ENCODE results near the gene PDIA4.

Gene PDIA4

GRCh38 chr7:149010451-149010850 is 17.9 kb downstream of the PDIA4 start:
- in situ Hi-C loops (cut with MboI; ENCODE audit: low sequenced_read_pairs, unreplicated experiment): no loop called here
- no peak for DNase-seq (ENCODE audit: low spot score)

GRCh38 chr7:149009527-149009926 is 18.8 kb downstream of the PDIA4 start:
- DNase-seq (ENCODE audit: low spot score): no peak
- in situ Hi-C loops (cut with MboI; ENCODE audit: low sequenced_read_pairs, unreplicated experiment): no loop called here
- TF ChIP-seq CTCF (IDR thresholded peaks at IDR 0.05; ENCODE audit: borderline replicate concordance, control extremely low read depth, extremely low read depth, insufficient read depth, missing control alignments): no peak

More at GRCh38 chr7:149010451-149010850, 17.9 kb downstream of the PDIA4 start:
- TF ChIP-seq CTCF (IDR thresholded peaks at IDR 0.05; ENCODE audit: borderline replicate concordance, control extremely low read depth, extremely low read depth, insufficient read depth, missing control alignments): no peak

GRCh38 chr7:149007611-149008010 is 20.7 kb downstream of the PDIA4 start:
- in situ Hi-C loops (cut with MboI; ENCODE audit: low sequenced_read_pairs, unreplicated experiment): no loop called here
- TF ChIP-seq CTCF (IDR thresholded peaks at IDR 0.05; ENCODE audit: borderline replicate concordance, control extremely low read depth, extremely low read depth, insufficient read depth, missing control alignments): peak; percentile 3
- DNase-seq (ENCODE audit: low spot score): no peak

- DNase-seq (ENCODE audit: low spot score): no peak
- TF ChIP-seq CTCF (IDR thresholded peaks at IDR 0.05; ENCODE audit: borderline replicate concordance, control extremely low read depth, extremely low read depth, insufficient read depth, missing control alignments): no peak
- in situ Hi-C loops (cut with MboI; ENCODE audit: low sequenced_read_pairs, unreplicated experiment): no loop called here
Observed at GRCh38 chr7:149007146-149007545, 21.2 kb downstream of the PDIA4 start.

GRCh38 chr7:149006345-149006725 is 22.0 kb downstream of the PDIA4 start:
- no peak for TF ChIP-seq CTCF (IDR thresholded peaks at IDR 0.05; ENCODE audit: borderline replicate concordance, control extremely low read depth, extremely low read depth, insufficient read depth, missing control alignments)
- in situ Hi-C loops (cut with MboI; ENCODE audit: low sequenced_read_pairs, unreplicated experiment): no loop called here
- no peak for DNase-seq (ENCODE audit: low spot score)

GRCh38 chr7:149005427-149006344 is 22.6 kb downstream of the PDIA4 start:
- peak; percentile 76 for TF ChIP-seq CTCF (IDR thresholded peaks at IDR 0.05; ENCODE audit: borderline replicate concordance, control extremely low read depth, extremely low read depth, insufficient read depth, missing control alignments)
- peak; percentile 86 for DNase-seq (ENCODE audit: low spot score)
- in situ Hi-C loops (cut with MboI; ENCODE audit: low sequenced_read_pairs, unreplicated experiment): no loop called here

All from GM13976 (cell line).